ENCODE data around the gene KNL1.

- TF ChIP-seq CTCF (IDR thresholded peaks at IDR 0.05), result no peak
- TF ChIP-seq SIN3A (IDR thresholded peaks at IDR 0.05; ENCODE audit: borderline replicate concordance, insufficient read depth, low read depth, low read length), result no peak
- TF ChIP-seq POLR2AphosphoS5 (IDR thresholded peaks at IDR 0.05; ENCODE audit: low read depth, low read length), result no peak
- no peak for TF ChIP-seq REST (IDR thresholded peaks at IDR 0.05; ENCODE audit: insufficient read depth in 1 of 2, low read depth in 2 of 2, low read length in 1 of 2)
Observed at GRCh38 chr15:40578892-40579291, 15.2 kb upstream of the KNL1 start.

Data from Panc1 (cell line).